Vagina (tissue), 2 donors: Measurements from ENCODE around the gene ADAMTS12.

ENCODE experiments used
- POLR2A ChIP-seq, 2 donors: fragments of 450-650 bp; IDR thresholded peaks; one replicate each; pipeline ENCODE4 v1.6.1; 2017; ENCODE audit warnings: antibody characterized with exemption in 2 of 2, mild to moderate bottlenecking in 2 of 2, moderate library complexity in 2 of 2
- TF ChIP-seq, protein P1 (sequence below), 3 experiments: fragments of 450-650 bp in 2 of 3; fragments of 200-600 bp in 1 of 3; sonication (generic) in 1 of 3; IDR thresholded peaks; one replicate each; pipeline ENCODE4 v1.5.1; 2017 to 2019; ENCODE audit warnings: antibody characterized with exemption in 3 of 3, mild to moderate bottlenecking in 2 of 3, moderate library complexity in 2 of 3

GRCh38 chr5:33491941-33492340 lies 399.8 kb downstream of the ADAMTS12 start:
- TF ChIP-seq, protein P1, sequence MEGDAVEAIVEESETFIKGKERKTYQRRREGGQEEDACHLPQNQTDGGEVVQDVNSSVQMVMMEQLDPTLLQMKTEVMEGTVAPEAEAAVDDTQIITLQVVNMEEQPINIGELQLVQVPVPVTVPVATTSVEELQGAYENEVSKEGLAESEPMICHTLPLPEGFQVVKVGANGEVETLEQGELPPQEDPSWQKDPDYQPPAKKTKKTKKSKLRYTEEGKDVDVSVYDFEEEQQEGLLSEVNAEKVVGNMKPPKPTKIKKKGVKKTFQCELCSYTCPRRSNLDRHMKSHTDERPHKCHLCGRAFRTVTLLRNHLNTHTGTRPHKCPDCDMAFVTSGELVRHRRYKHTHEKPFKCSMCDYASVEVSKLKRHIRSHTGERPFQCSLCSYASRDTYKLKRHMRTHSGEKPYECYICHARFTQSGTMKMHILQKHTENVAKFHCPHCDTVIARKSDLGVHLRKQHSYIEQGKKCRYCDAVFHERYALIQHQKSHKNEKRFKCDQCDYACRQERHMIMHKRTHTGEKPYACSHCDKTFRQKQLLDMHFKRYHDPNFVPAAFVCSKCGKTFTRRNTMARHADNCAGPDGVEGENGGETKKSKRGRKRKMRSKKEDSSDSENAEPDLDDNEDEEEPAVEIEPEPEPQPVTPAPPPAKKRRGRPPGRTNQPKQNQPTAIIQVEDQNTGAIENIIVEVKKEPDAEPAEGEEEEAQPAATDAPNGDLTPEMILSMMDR (IDR thresholded peaks at IDR 0.05): no peak
- no peak for TF ChIP-seq POLR2A (IDR thresholded peaks at IDR 0.05)
